NCI-H2081 (cell line): ENCODE data around the gene ADGRG7.
"Not testable (repeated sequence)": the region's sequence is repeated elsewhere in the genome, so short reads cannot be mapped to it uniquely, and the experiment has no call there.

Experiments
- DNase-seq, 2 experiments: peaks; one replicate each; lab custom pipeline; 2025; lab: John Stamatoyannopoulos, UW

ADGRG7 gene

GRCh38 chr3:100645913-100646312 lies 36.5 kb downstream of the ADGRG7 start:
- no peak for DNase-seq

- no peak for DNase-seq
Measured at GRCh38 chr3:100647171-100647570, 37.8 kb downstream of the ADGRG7 start.

GRCh38 chr3:100647657-100648056 lies 38.3 kb downstream of the ADGRG7 start:
- no peak for DNase-seq

- no peak for DNase-seq
Measured at GRCh38 chr3:100650651-100651619, 41.5 kb downstream of the ADGRG7 start.

- DNase-seq: no peak
Measured at GRCh38 chr3:100653604-100654294, 44.3 kb downstream of the ADGRG7 start.

- DNase-seq: no peak
Measured at GRCh38 chr3:100656945-100657344, 47.5 kb downstream of the ADGRG7 start.

GRCh38 chr3:100661294-100661693 lies 51.9 kb downstream of the ADGRG7 start:
- DNase-seq: not testable (repeated sequence)

GRCh38 chr3:100662113-100662823 lies 52.9 kb downstream of the ADGRG7 start:
- DNase-seq: no peak

GRCh38 chr3:100665230-100665629 lies 55.8 kb downstream of the ADGRG7 start:
- no peak for DNase-seq

- not testable (repeated sequence) for DNase-seq
Measured at GRCh38 chr3:100666699-100667098, 57.3 kb downstream of the ADGRG7 start.

GRCh38 chr3:100667316-100667715 lies 57.9 kb downstream of the ADGRG7 start:
- DNase-seq: not testable (repeated sequence)

GRCh38 chr3:100670995-100671394 lies 61.6 kb downstream of the ADGRG7 start:
- DNase-seq: not testable (repeated sequence)

GRCh38 chr3:100681496-100681895 lies 72.1 kb downstream of the ADGRG7 start:
- no peak for DNase-seq

- DNase-seq: no peak
Measured at GRCh38 chr3:100682056-100682853, 72.9 kb downstream of the ADGRG7 start.

- DNase-seq: no peak
Measured at GRCh38 chr3:100682854-100683760, 73.7 kb downstream of the ADGRG7 start.

GRCh38 chr3:100693225-100693624 lies 83.8 kb downstream of the ADGRG7 start:
- no peak for DNase-seq

GRCh38 chr3:100695696-100696095 lies 86.3 kb downstream of the ADGRG7 start:
- DNase-seq: no peak

- DNase-seq: no peak
Measured at GRCh38 chr3:100696161-100696560, 86.8 kb downstream of the ADGRG7 start.

GRCh38 chr3:100697172-100697571 lies 87.8 kb downstream of the ADGRG7 start:
- DNase-seq: no peak

- no peak for DNase-seq
Measured at GRCh38 chr3:100697723-100698285, 88.4 kb downstream of the ADGRG7 start.
